H9 (cell line): ENCODE data around the gene MOV10. TPM values are rescaled to one million over a fixed set of nuclear protein-coding genes. Genes with fewer than 3 reads are reported as not detected.
A peak's percentile ranks its signal among the peaks of the same experiment; 100 is the strongest.

Experiments used
- DNase-seq: peaks from one replicate; pipeline ENCODE4 v3.0.0-alpha.2; 2017
- H2AFZ ChIP-seq: one replicate; pipeline ENCODE4 v1.6.1; 2013; ENCODE audit warnings: mild to moderate bottlenecking, low read length, control low read depth, moderate library complexity
- H2AK5ac ChIP-seq: 2 replicates; pipeline ENCODE4 v1.6.1; 2013; ENCODE audit warnings: low read length, control low read depth, mixed read lengths; ENCODE audit not compliant: insufficient read length
- H2BK120ac ChIP-seq: one replicate; pipeline ENCODE4 v1.6.1; 2013; ENCODE audit warnings: low read depth, mild to moderate bottlenecking, low read length, control low read depth, inconsistent platforms; ENCODE audit not compliant: poor library complexity, severe bottlenecking
- H2BK12ac ChIP-seq: 2 replicates; pipeline ENCODE4 v1.6.1; 2013; ENCODE audit warnings: low read length, control low read depth, mixed read lengths, low read depth; ENCODE audit not compliant: insufficient read length
- H2BK15ac ChIP-seq: 2 replicates; pipeline ENCODE4 v1.6.1; 2013; ENCODE audit warnings: low read depth, low read length, control low read depth
- H2BK20ac ChIP-seq: one replicate; pipeline ENCODE4 v1.6.1; 2013; ENCODE audit warnings: low read depth, mild to moderate bottlenecking, low read length, control low read depth, inconsistent platforms; ENCODE audit not compliant: poor library complexity, severe bottlenecking
- H2BK5ac ChIP-seq: 2 replicates; pipeline ENCODE4 v1.6.1; 2013; ENCODE audit warnings: low read length, control low read depth, mixed read lengths; ENCODE audit not compliant: insufficient read length
- H3K14ac ChIP-seq: 2 replicates; pipeline ENCODE4 v1.6.1; 2013; ENCODE audit warnings: low read length, control low read depth; ENCODE audit not compliant: insufficient read depth
- H3K18ac ChIP-seq: 2 replicates; pipeline ENCODE4 v1.6.1; 2013; ENCODE audit warnings: low read depth, mild to moderate bottlenecking, mixed read lengths, low read length, control low read depth; ENCODE audit not compliant: insufficient read length
- H3K23ac ChIP-seq: 2 replicates; pipeline ENCODE4 v1.6.1; 2013; ENCODE audit warnings: low read length, control low read depth, mixed read lengths, low read depth; ENCODE audit not compliant: insufficient read length
- H3K23me2 ChIP-seq: 2 replicates; pipeline ENCODE4 v1.6.1; 2013; ENCODE audit warnings: low read depth, mild to moderate bottlenecking, mixed read lengths, low read length, control low read depth; ENCODE audit not compliant: insufficient read length, poor library complexity, severe bottlenecking
- H3K27ac ChIP-seq: 2 replicates; pipeline ENCODE4 v1.5.1; 2013; ENCODE audit warnings: low read length, control low read depth, mixed read lengths, low read depth; ENCODE audit not compliant: insufficient read length
- H3K27me3 ChIP-seq: 2 replicates; pipeline ENCODE4 v1.6.1; 2013; ENCODE audit warnings: low read length, control low read depth, inconsistent platforms; ENCODE audit not compliant: insufficient read depth
- H3K4ac ChIP-seq: 2 replicates; pipeline ENCODE4 v1.6.1; 2013; ENCODE audit warnings: low read depth, mild to moderate bottlenecking, control low read depth, inconsistent platforms, low read length, moderate library complexity
- H3K4me1 ChIP-seq: 2 replicates; pipeline ENCODE4 v1.6.1; 2013; ENCODE audit warnings: low read length, control low read depth, inconsistent platforms; ENCODE audit not compliant: insufficient read depth
- H3K4me2 ChIP-seq: 2 replicates; pipeline ENCODE4 v1.6.1; 2013; ENCODE audit warnings: low read length, control low read depth, mixed read lengths; ENCODE audit not compliant: insufficient read length, insufficient read depth
- H3K56ac ChIP-seq: 2 replicates; pipeline ENCODE4 v1.6.1; 2013; ENCODE audit warnings: low read depth, mild to moderate bottlenecking, mixed read lengths, low read length, control low read depth; ENCODE audit not compliant: insufficient read length
- H3K79me1 ChIP-seq: 2 replicates; pipeline ENCODE4 v1.6.1; 2013; ENCODE audit warnings: low read depth, mild to moderate bottlenecking, moderate library complexity, low read length, control low read depth, inconsistent platforms; ENCODE audit not compliant: insufficient read depth, poor library complexity, severe bottlenecking
- H3K79me2 ChIP-seq: 2 replicates; pipeline ENCODE4 v1.6.1; 2013; ENCODE audit warnings: low read length, control low read depth, inconsistent platforms; ENCODE audit not compliant: insufficient read depth
- H3K9ac ChIP-seq: 2 replicates; pipeline ENCODE4 v1.6.1; 2013; ENCODE audit warnings: low read length, control low read depth, mixed read lengths; ENCODE audit not compliant: insufficient read length; ENCODE audit errors: extremely low read depth
- H3K9me3 ChIP-seq: one replicate; pipeline ENCODE4 v1.6.1; 2013; ENCODE audit warnings: low read depth, low read length, inconsistent platforms; ENCODE audit not compliant: control insufficient read depth
- H3T11ph ChIP-seq: one replicate; pipeline ENCODE4 v1.6.1; 2013; ENCODE audit warnings: mild to moderate bottlenecking, low read length, control low read depth, inconsistent platforms
- H4K20me1 ChIP-seq: one replicate; pipeline ENCODE4 v1.6.1; 2013; ENCODE audit not compliant: control insufficient read depth, insufficient read length, insufficient read depth
- H4K5ac ChIP-seq: 2 replicates; pipeline ENCODE4 v1.6.1; 2013; ENCODE audit warnings: low read depth, mild to moderate bottlenecking, mixed read lengths, low read length, control low read depth; ENCODE audit not compliant: insufficient read length
- H4K8ac ChIP-seq: replicated peaks from 2 replicates; pipeline ENCODE4 v1.6.1; 2013; ENCODE audit warnings: low read length, control low read depth, mixed read lengths, low read depth; ENCODE audit not compliant: insufficient read length
- H4K91ac ChIP-seq: 2 replicates; pipeline ENCODE4 v1.6.1; 2013; ENCODE audit warnings: low read depth, mild to moderate bottlenecking, moderate library complexity, mixed read lengths, low read length, control low read depth; ENCODE audit not compliant: insufficient read length
- H3K27ac Mint-ChIP-seq, 3 experiments: 2 replicates in 2 of 3; 3 replicates in 1 of 3; pipeline ENCODE4 v1.8.0; 2020 to 2021; ENCODE audit warnings: mixed read lengths in 3 of 3, mild to moderate bottlenecking in 1 of 3, moderate library complexity in 1 of 3
- H3K27me3 Mint-ChIP-seq: 2 replicates; pipeline ENCODE4 v1.8.0; 2021; ENCODE audit warnings: low read depth, mild to moderate bottlenecking, moderate library complexity, mixed read lengths
- H3K36me3 Mint-ChIP-seq, 3 experiments: 2 replicates in 2 of 3; 3 replicates in 1 of 3; pipeline ENCODE4 v1.8.0; 2020 to 2021; ENCODE audit warnings: low read depth in 3 of 3, mixed read lengths in 3 of 3; ENCODE audit not compliant: insufficient read depth in 1 of 3
- H3K4me1 Mint-ChIP-seq, 2 experiments: 2 replicates each; pipeline ENCODE4 v1.8.0; 2020; ENCODE audit warnings: mixed read lengths in 2 of 2
- H3K4me3 Mint-ChIP-seq, 2 experiments: 2 replicates in 1 of 2; 3 replicates in 1 of 2; pipeline ENCODE4 v1.8.0; 2020 to 2021; ENCODE audit warnings: mild to moderate bottlenecking in 2 of 2, mixed read lengths in 2 of 2, moderate library complexity in 1 of 2
- H3K9me3 Mint-ChIP-seq, 2 experiments: 2 replicates in 1 of 2; 3 replicates in 1 of 2; pipeline ENCODE4 v1.8.0; 2020; ENCODE audit warnings: mild to moderate bottlenecking in 2 of 2, mixed read lengths in 2 of 2, moderate library complexity in 1 of 2
- CTCF ChIP-seq: fragments of 200-600 bp; sonication (generic); conservative IDR thresholded peaks from 3 replicates; pipeline ENCODE4 v1.8.0; 2021; ENCODE audit warnings: antibody characterized with exemption, mild to moderate bottlenecking
- WGBS: extraction: QIAGEN DNeasy Blood & Tissue Kit; methylation state at CpG from one replicate; pipeline ENCODE4 v1.1.7; 2013; ENCODE audit warnings: missing lambda C conversion rate, low lambda C conversion rate, mixed read lengths; ENCODE audit not compliant: insufficient read length; ENCODE audit errors: extremely low coverage; 5-methylcytosine and 5-hydroxymethylcytosine counted together
- total RNA-seq: library from RNA; stranded (reverse); gene quantifications from 2 replicates; pipeline ENCODE4 v1.2.1, GENCODE V29; 2021

The MOV10 gene
- total RNA-seq, 1 experiment from 2014 or later: 77.8 TPM

- Histone ChIP-seq H3K23ac (no peak overlapping the region), H3K27me3 (peaks cover 7% of the 10 kb centered on the region; the same call in 1 of the 2 replicates), H3K23me2 (peaks cover 9% of the 10 kb centered on the region), H3K4me2 (no peak overlapping the region), H2BK20ac (no peak overlapping the region), H3K27ac (no peak overlapping the region), H2AFZ (no peak overlapping the region), H3T11ph (no peak overlapping the region), H2BK5ac (no peak overlapping the region), H4K91ac (no peak overlapping the region), H2AK5ac (no peak overlapping the region), H3K9me3 (no peaks in the 10 kb centered on the region), H3K4me1 (peaks cover 12% of the 10 kb centered on the region), H3K56ac (no peak overlapping the region), H3K18ac (no peak overlapping the region), H2BK12ac (no peak overlapping the region), H2BK120ac (no peak overlapping the region), H3K79me2 (no peaks in the 10 kb centered on the region), H4K8ac (no peak overlapping the region), H4K5ac (no peak overlapping the region), H4K20me1 (peaks cover 4% of the 10 kb centered on the region), H3K9ac (no peak overlapping the region), H3K79me1 (no peaks in the 10 kb centered on the region), H3K14ac (no peak overlapping the region), H2BK15ac (no peak overlapping the region), H3K4ac (no peak overlapping the region)
- DNase-seq: no peak
- no CpG with 5 or more reads among the region's 3 CpGs for WGBS
- H3K4me1 Mint-ChIP-seq: peaks cover 74 to 89% of the 10 kb centered on the region in 2 experiments
- H3K9me3 Mint-ChIP-seq: no peaks in the 10 kb centered on the region
- TF ChIP-seq CTCF: no peak
- peak overlapping the region in 1 of 3 experiments; percentile 23; a peak in 1 of 7 replicates for H3K27ac Mint-ChIP-seq
- H3K36me3 Mint-ChIP-seq: peaks cover 20 to 57% (median 48%) of the 10 kb centered on the region in 3 experiments; a peak in 6 of 7 replicates
- peak overlapping the region in 1 of 2 experiments; percentile 18; a peak in 2 of 5 replicates for H3K4me3 Mint-ChIP-seq
- peaks cover 51% of the 10 kb centered on the region for H3K27me3 Mint-ChIP-seq
Observed at GRCh38 chr1:112702067-112702395, 27.6 kb downstream of the MOV10 start.
